ENCODE data around the gene WIZ. TPM values are rescaled to one million over a fixed set of nuclear protein-coding genes. Genes with fewer than 3 reads are reported as not detected.

The WIZ gene
- total and polyA plus RNA-seq, 2 of the 4 experiments (the other 2 are of a cell fraction) = 0.90 to 27.1 TPM

DNA sequence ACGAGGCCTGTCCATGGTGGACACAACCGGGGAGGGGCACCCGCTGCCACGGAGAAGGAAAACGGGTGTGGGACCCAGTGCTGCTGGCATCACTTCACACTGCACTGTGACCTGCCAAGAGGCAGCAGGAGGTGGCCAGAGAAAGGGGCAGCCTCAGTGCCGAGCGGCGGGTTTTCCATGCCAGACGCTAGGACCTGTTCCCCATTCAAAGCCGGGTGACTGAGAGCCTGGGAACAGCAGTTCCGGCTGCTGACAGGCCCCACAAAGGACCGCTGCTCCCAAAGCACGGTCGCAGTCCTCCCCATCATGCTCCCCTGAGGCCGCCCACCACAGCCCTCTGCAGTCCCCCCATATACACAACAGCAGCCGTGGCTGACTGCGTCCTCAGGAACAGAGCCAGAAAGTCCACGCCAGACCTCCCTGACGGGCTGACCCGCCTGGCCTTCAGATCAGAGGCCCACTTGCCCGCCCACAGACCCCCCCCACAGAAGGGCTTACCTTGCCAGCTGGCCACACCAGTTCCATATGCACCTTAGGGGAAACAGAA is 75.6 kb downstream of the WIZ start:
- in situ Hi-C loops (cut with MboI; ENCODE audit: low sequenced_read_pairs) (no loop called here), intact Hi-C loops (cut with micrococcal nuclease) (loop anchor here (10.0 kb wide), 1 partner anchor 269 kb away; the partner anchor contains the start of gene SYDE1), dilution Hi-C loops (cut with HindIII; ENCODE audit: low sequenced_read_pairs, unreplicated experiment) (no loop called here)
- Histone ChIP-seq H3K27me3 (ENCODE audit: control insufficient read depth, insufficient read depth, low read length) (no peaks in the 10 kb centered on the region), H4K5ac (ENCODE audit: low read depth, low read length) (no peak overlapping the region), H3K23ac (ENCODE audit: low read depth, low read length) (no peak overlapping the region), H3K14ac (replicated peaks; ENCODE audit: low read depth, low read length) (no peak overlapping the region), H2AK5ac (ENCODE audit: low read depth, low read length) (no peak overlapping the region), H3K4ac (ENCODE audit: low read depth, low read length) (no peak overlapping the region), H3K9ac (ENCODE audit: low read depth, low read length) (no peak overlapping the region), H4K91ac (ENCODE audit: insufficient read depth, low read depth, low read length) (no peak overlapping the region), H2BK120ac (ENCODE audit: low read depth, low read length) (no peak overlapping the region), H3K4me1 (ENCODE audit: control insufficient read depth, insufficient read depth, low read length) (peaks cover 8% of the 10 kb centered on the region), H4K20me1 (ENCODE audit: insufficient read depth, low read length) (peaks cover 55% of the 10 kb centered on the region), H2BK15ac (ENCODE audit: low read depth, low read length) (no peak overlapping the region), H3K4me2 (ENCODE audit: low read depth, low read length) (no peak overlapping the region), H4K8ac (ENCODE audit: low read depth in 2 of 2, low read length in 2 of 2) (no peak overlapping the region), H3K4me3 (ENCODE audit: insufficient read depth, low read depth, low read length) (no peak overlapping the region), H2AFZ (replicated peaks; ENCODE audit: low read length, poor library complexity) (no peak overlapping the region), H2AK9ac (replicated peaks; ENCODE audit: low read depth, low read length, poor library complexity) (peak overlapping the region; percentile 56), H3K36me3 (ENCODE audit: control insufficient read depth, insufficient read depth, low read length) (peaks cover 40% of the 10 kb centered on the region), H3K18ac (ENCODE audit: low read depth, low read length) (no peak overlapping the region), H3K56ac (ENCODE audit: extremely low read depth, insufficient read depth, low read length) (no peak overlapping the region), H3K79me1 (ENCODE audit: low read depth in 1 of 2, low read length in 2 of 2) (peaks cover 7 to 71% of the 10 kb centered on the region in 2 experiments), H3K27ac (ENCODE audit: insufficient read depth, low read length) (no peak overlapping the region), H3K9me3 (ENCODE audit: control insufficient read depth, insufficient read depth, low read length) (no peaks in the 10 kb centered on the region), H3K9me1 (ENCODE audit: insufficient read depth, low read length) (peaks cover 7% of the 10 kb centered on the region), H2BK20ac (ENCODE audit: low read depth, low read length) (no peak overlapping the region), H2BK5ac (ENCODE audit: low read depth, low read length, poor library complexity, severe bottlenecking) (no peak overlapping the region)
- no peak for TF ChIP-seq MXI1 (IDR thresholded peaks at IDR 0.05; ENCODE audit: borderline replicate concordance, low read depth, low read length)
- no peak for TF ChIP-seq RAD21 (IDR thresholded peaks at IDR 0.05; ENCODE audit: low read length)
- no peak for TF ChIP-seq NFE2L2 (IDR thresholded peaks at IDR 0.05; ENCODE audit: low read depth, low read length)
- TF ChIP-seq MAZ (IDR thresholded peaks at IDR 0.05; ENCODE audit: borderline replicate concordance, low read depth, low read length) = no peak
- no peak for TF ChIP-seq FOS (IDR thresholded peaks at IDR 0.05; ENCODE audit: low read depth, low read length)
- TF ChIP-seq, protein P1, sequence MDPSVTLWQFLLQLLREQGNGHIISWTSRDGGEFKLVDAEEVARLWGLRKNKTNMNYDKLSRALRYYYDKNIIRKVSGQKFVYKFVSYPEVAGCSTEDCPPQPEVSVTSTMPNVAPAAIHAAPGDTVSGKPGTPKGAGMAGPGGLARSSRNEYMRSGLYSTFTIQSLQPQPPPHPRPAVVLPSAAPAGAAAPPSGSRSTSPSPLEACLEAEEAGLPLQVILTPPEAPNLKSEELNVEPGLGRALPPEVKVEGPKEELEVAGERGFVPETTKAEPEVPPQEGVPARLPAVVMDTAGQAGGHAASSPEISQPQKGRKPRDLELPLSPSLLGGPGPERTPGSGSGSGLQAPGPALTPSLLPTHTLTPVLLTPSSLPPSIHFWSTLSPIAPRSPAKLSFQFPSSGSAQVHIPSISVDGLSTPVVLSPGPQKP (IDR thresholded peaks at IDR 0.05; ENCODE audit: borderline replicate concordance, low read depth, low read length) = no peak
- no peak for DNase-seq
- ChIA-PET CTCF (no interaction called here), POLR2A (ENCODE audit: unreplicated experiment) (no interaction called here)
- no peak for ATAC-seq (ENCODE audit: low read depth)
- WGBS, 2 experiments (ENCODE audit: extremely low coverage in 2 of 2, insufficient read length in 1 of 2) = 98% methylated on average over 13 of the region's 21 CpGs; no CpG with 5 or more reads in 1 of the 2 experiments
- no TSS peak for BruUV-seq (replicated peaks)

Data from IMR-90 (cell line).